GM10266 (cell line): ENCODE results near the gene SELENOM.
"Not testable (repeated sequence)": the region's sequence is repeated elsewhere in the genome, so short reads cannot be mapped to it uniquely, and the experiment has no call there.

ENCODE experiments used
- DNase-seq: peaks from one replicate; pipeline ENCODE4 v3.0.0; 2012; ENCODE audit errors: extremely low spot score
- TF ChIP-seq, protein P1 (sequence below): IDR thresholded peaks from 2 replicates; pipeline ENCODE4 v1.5.1; 2012; ENCODE audit warnings: mild to moderate bottlenecking, low read depth; ENCODE audit not compliant: control insufficient read depth, insufficient read depth; ENCODE audit errors: missing control alignments

The SELENOM gene

DNA sequence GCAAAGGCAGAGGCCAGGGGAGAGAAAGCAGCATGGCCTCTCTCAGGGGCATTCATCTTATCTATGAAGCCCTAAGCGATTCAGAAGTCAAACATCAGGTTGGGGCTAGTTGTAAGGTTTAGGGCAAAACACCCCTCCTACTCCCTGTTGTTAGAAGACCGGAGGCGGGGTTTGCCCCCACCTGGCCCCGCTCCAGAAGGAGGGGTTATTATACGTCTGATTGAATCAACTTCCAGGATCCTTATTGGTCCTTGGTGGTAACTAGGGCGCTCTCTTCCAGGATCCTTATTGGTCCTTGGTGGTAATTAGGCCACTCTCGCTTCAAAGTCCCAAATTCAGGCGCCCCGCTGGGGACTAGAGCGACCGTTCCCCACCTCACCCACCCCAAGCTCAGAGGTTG, 38.4 kb downstream of the SELENOM start:
- DNase-seq: no peak
- TF ChIP-seq, protein P1, sequence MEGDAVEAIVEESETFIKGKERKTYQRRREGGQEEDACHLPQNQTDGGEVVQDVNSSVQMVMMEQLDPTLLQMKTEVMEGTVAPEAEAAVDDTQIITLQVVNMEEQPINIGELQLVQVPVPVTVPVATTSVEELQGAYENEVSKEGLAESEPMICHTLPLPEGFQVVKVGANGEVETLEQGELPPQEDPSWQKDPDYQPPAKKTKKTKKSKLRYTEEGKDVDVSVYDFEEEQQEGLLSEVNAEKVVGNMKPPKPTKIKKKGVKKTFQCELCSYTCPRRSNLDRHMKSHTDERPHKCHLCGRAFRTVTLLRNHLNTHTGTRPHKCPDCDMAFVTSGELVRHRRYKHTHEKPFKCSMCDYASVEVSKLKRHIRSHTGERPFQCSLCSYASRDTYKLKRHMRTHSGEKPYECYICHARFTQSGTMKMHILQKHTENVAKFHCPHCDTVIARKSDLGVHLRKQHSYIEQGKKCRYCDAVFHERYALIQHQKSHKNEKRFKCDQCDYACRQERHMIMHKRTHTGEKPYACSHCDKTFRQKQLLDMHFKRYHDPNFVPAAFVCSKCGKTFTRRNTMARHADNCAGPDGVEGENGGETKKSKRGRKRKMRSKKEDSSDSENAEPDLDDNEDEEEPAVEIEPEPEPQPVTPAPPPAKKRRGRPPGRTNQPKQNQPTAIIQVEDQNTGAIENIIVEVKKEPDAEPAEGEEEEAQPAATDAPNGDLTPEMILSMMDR: no peak

DNA sequence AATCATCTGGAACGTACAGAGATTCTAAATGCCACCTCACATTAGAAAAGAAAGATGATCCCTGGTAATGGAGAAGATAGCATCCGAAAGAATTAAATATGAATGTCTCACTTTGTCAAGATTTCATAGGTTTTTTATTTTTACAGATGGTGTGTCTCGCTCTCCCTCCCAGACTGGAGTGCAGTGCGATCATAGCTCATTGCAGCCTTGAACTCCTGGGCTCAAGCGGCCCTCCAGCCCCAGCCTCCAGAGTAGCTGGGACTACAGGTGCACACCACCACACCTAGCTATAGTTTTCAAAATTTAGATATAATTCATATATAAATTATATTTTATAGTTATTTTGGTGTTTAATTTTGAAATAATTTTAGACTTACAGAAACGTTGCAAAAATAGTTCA, 43.0 kb downstream of the SELENOM start:
- TF ChIP-seq, protein P1: no peak
- no peak for DNase-seq

DNA sequence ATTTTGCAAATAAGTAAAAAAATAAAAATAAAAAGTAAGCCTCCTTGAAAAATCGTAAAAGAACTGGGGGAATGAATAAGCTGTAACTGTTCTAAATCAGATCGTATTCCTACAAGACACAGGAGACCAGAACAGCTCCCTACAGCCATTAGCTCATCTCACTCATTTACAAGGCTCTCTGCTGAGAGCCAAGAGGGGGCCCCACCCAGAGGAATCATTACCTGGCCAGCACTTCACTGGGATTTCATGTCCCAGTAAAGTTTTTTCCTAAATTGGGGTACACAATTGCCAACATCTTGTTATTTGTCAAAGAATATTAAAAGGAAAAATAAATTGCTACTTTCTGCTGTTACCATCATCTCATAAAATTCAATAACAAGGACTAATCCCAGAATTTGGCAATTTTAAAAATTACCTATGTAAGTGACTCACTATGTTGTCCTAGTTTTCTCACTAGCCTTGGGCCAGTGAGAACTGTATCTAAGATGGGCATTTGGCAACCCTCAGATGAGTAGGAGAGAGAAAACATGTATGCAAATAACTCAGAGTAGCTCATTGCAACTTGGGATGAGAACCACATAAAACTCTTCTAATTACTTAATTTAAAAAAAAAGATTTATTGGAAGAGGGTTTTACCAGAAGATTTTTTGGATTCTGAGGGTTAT, 44.7 kb downstream of the SELENOM start:
- DNase-seq: no peak
- TF ChIP-seq, protein P1: no peak

DNA sequence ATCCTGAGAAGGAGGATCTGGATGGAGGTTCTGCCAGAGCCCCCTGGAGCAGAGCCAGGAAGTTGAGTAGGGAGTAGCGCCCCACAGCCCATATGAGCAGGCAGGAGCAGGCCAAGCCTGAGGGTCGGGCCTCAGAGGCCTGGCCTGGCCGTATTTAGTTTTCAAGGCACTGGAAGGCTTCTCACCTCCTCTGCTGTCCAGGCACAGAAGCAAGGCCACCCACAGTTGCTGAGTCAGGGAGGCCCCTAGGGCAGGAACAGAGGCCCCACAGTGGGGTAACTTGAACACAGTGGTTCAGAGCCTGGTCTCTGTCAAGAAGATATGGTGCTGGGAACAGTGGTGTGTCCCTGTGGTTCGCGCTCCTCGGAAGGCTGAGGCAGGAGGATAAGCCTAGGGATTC, 47.7 kb downstream of the SELENOM start:
- DNase-seq: not testable (repeated sequence)

DNA sequence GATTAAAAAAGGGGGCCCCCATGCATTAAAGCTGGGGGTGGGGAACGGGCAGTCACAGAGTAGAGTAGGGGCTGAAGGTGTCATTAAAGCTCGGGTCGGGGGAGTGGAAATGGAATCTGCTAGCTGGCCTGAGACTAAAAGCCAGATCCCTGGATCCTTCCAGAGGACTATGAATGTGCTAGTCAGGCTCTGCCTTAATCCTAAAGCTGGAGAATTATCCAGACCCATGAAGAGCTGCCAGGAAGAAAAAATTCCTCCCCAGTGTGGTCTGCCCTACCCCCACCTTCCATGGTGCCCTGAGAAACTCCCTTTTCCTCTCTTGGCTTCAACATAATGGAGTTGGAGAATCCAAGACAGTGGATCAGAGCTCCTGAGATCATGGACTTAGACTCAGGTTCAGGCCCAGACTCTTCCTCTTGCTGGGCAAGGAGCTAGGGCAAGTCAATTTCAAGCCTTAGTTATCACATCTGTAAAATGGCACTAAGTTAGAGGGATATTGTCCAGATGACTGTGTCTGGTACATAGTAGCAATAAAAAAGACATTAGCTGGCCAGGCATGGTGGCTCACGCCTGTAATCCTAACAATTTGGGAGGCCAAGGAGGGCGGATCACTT, 50.3 kb downstream of the SELENOM start:
- TF ChIP-seq, protein P1: no peak
- no peak for DNase-seq

DNA sequence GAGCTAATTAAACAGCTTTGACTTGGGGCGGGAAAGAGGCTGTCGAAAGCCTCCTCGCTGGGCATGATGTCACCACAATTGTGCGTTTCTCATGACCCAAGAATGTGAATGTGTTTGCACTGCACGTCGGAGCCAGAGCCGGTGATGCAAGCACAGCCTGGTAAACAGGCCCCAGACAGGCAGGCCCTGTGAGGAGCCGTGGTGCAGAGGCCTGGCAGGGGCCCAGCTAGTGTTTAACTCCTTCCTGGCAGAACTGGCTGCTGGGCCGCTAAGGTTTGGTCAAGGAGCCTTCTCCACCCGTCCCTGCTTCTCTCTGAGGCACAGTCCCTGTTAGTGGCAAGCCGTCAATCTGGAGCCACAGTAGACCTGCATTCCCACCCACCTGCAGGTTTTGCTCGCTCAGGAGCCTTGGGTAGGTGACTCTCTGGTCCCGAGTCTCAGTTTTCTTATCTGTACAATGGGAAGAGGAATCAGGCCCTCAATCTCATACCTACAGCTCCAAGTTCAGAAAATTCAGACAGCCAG, 51.7 kb downstream of the SELENOM start:
- TF ChIP-seq, protein P1: no peak
- DNase-seq: no peak

DNA sequence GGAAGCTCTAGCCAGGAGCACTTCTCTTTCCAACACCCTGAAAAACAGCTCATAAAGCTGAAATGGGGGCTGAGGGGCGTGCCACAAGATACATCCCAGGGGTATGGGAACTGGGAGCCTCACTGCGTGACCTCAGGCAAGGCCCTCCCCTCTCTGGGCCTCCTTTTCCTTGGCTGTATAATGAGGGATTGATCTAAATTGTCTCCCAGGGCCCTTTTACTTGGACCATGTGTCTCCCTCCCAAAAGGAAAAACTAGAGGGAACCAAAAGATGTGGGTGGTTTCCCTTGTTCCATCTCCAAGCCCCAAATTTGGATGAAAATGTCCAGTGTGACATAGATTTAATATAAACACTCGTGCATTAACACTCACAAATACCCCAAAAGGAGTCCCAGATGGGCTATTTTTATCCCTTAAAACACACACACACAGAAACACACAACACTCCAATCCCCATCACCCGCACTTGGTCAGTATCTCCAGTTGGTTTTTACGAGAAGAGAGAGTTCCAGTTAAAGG, 52.2 kb downstream of the SELENOM start:
- TF ChIP-seq, protein P1: no peak
- no peak for DNase-seq
